ENCODE results near the gene ALPL.

ALPL gene

GRCh38 chr1:21584096-21584495 is 74.9 kb downstream of the ALPL start:
- no peak for DNase-seq

GRCh38 chr1:21585037-21585436 is 75.8 kb downstream of the ALPL start:
- no peak for DNase-seq

- no peak for DNase-seq
These were observed 77.0 kb downstream of the ALPL start for GRCh38 chr1:21586222-21586621.

- DNase-seq: peak; percentile 56
These were observed 77.8 kb downstream of the ALPL start for GRCh38 chr1:21586846-21587601.

GRCh38 chr1:21587602-21587953 is 78.4 kb downstream of the ALPL start:
- DNase-seq: peak; percentile 79

- DNase-seq: no peak
These were observed 80.4 kb downstream of the ALPL start for GRCh38 chr1:21589618-21590017.

- peak; percentile 94 for DNase-seq
These were observed 81.1 kb downstream of the ALPL start for GRCh38 chr1:21590126-21590880.

GRCh38 chr1:21590934-21591333 is 81.7 kb downstream of the ALPL start:
- DNase-seq: peak; percentile 77

- DNase-seq: peak; percentile 30
These were observed 83.1 kb downstream of the ALPL start for GRCh38 chr1:21592086-21592865.

GRCh38 chr1:21593231-21593630 is 84.0 kb downstream of the ALPL start:
- no peak for DNase-seq

GRCh38 chr1:21594501-21594900 is 85.3 kb downstream of the ALPL start:
- DNase-seq: no peak

GRCh38 chr1:21594935-21595897 is 86.0 kb downstream of the ALPL start:
- DNase-seq: peak; percentile 66

- DNase-seq: no peak
These were observed 87.0 kb downstream of the ALPL start for GRCh38 chr1:21596174-21596573.

- DNase-seq: no peak
These were observed 87.4 kb downstream of the ALPL start for GRCh38 chr1:21596628-21597027.

- DNase-seq: no peak
These were observed 88.5 kb downstream of the ALPL start for GRCh38 chr1:21597753-21598152.

GRCh38 chr1:21598417-21598816 is 89.2 kb downstream of the ALPL start:
- DNase-seq: no peak

GRCh38 chr1:21598904-21599303 is 89.7 kb downstream of the ALPL start:
- DNase-seq: no peak

GRCh38 chr1:21599402-21599801 is 90.2 kb downstream of the ALPL start:
- no peak for DNase-seq

GRCh38 chr1:21601278-21602048 is 92.2 kb downstream of the ALPL start:
- DNase-seq: no peak

- DNase-seq: no peak
These were observed 94.2 kb downstream of the ALPL start for GRCh38 chr1:21603177-21604138.
